ENCODE results near the gene IFT52.

Gene IFT52

DNA sequence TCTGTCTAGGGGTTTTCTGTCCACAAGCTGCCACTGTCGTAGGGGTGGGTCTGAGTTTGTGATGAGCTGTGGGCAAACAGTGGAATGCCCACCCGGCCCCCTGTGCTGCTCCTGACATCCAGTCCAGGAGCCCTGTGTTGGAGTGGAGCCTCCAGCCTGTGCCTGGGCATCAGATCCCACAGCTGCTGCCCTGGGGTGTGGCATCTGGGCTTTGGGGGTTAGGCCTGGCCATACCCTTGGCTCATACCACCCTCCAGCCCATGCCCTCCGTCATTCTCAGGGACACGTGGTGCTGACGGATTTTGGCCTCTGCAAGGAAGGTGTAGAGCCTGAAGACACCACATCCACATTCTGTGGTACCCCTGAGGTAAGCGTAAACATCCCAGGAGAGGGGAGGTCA, 19.0 kb upstream of the IFT52 start:
- no peak overlapping the region for H3K27ac ChIP-seq
- H3K4me2 ChIP-seq, result no peak overlapping the region
- H3K4me1 ChIP-seq (ENCODE audit: low read depth, poor library complexity, severe bottlenecking), result peaks cover 3% of the 10 kb centered on the region
- no peaks in the 10 kb centered on the region for H3K79me2 ChIP-seq (ENCODE audit: insufficient read depth, low read depth)
- H3K9ac ChIP-seq, result no peak overlapping the region
- no peaks in the 10 kb centered on the region for H3K27me3 ChIP-seq (ENCODE audit: insufficient read depth, low read depth)
- H2AFZ ChIP-seq (ENCODE audit: low read depth), result no peak overlapping the region
- H3K36me3 ChIP-seq (ENCODE audit: insufficient read depth), result no peaks in the 10 kb centered on the region
- no peak overlapping the region for H3K4me3 ChIP-seq (IDR thresholded peaks at IDR 0.05; ENCODE audit: insufficient read depth, low read depth, low read length)
- no peaks in the 10 kb centered on the region for H4K20me1 ChIP-seq (ENCODE audit: insufficient read depth)
- TF ChIP-seq CTCF (conservative IDR thresholded peaks at IDR 0.05; ENCODE audit: low read depth, low read length), result no peak

- no peaks in the 10 kb centered on the region for H4K20me1 ChIP-seq (ENCODE audit: insufficient read depth)
- no peaks in the 10 kb centered on the region for H3K79me2 ChIP-seq (ENCODE audit: insufficient read depth, low read depth)
- TF ChIP-seq CTCF (conservative IDR thresholded peaks at IDR 0.05; ENCODE audit: low read depth, low read length), result no peak
- H3K4me1 ChIP-seq (ENCODE audit: low read depth, poor library complexity, severe bottlenecking), result peaks cover 3% of the 10 kb centered on the region
- H3K36me3 ChIP-seq (ENCODE audit: insufficient read depth), result no peaks in the 10 kb centered on the region
- H3K27ac ChIP-seq, result no peak overlapping the region
- H3K4me3 ChIP-seq (IDR thresholded peaks at IDR 0.05; ENCODE audit: insufficient read depth, low read depth, low read length), result no peak overlapping the region
- no peak overlapping the region for H2AFZ ChIP-seq (ENCODE audit: low read depth)
- no peak overlapping the region for H3K4me2 ChIP-seq
- no peak overlapping the region for H3K9ac ChIP-seq
- H3K27me3 ChIP-seq (ENCODE audit: insufficient read depth, low read depth), result no peaks in the 10 kb centered on the region
These were observed 17.8 kb upstream of the IFT52 start for GRCh38 chr20:43572891-43573290.

DNA sequence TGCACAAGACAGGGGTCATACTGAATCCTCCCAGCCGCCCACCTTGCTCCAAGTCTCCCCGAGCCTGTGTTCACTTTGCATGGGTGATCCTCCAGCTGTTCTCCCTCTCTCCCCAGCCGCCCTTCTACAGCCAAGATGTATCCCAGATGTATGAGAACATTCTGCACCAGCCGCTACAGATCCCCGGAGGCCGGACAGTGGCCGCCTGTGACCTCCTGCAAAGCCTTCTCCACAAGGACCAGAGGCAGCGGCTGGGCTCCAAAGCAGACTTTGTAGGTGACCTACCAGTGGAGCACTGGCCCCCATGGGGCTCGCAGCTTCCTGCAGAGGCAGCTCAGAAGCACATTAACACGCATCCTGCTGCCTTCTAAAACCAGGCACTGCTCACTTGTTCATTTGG, 14.6 kb upstream of the IFT52 start:
- Histone ChIP-seq H3K79me2 (ENCODE audit: insufficient read depth, low read depth) (no peaks in the 10 kb centered on the region), H3K9ac (no peak overlapping the region), H4K20me1 (ENCODE audit: insufficient read depth) (no peaks in the 10 kb centered on the region), H3K4me2 (no peak overlapping the region), H3K27ac (no peak overlapping the region), H3K36me3 (ENCODE audit: insufficient read depth) (no peaks in the 10 kb centered on the region), H3K27me3 (ENCODE audit: insufficient read depth, low read depth) (no peaks in the 10 kb centered on the region), H2AFZ (ENCODE audit: low read depth) (no peak overlapping the region), H3K4me1 (ENCODE audit: low read depth, poor library complexity, severe bottlenecking) (peaks cover 14% of the 10 kb centered on the region), H3K4me3 (IDR thresholded peaks at IDR 0.05; ENCODE audit: insufficient read depth, low read depth, low read length) (no peak overlapping the region)
- TF ChIP-seq CTCF (conservative IDR thresholded peaks at IDR 0.05; ENCODE audit: low read depth, low read length), result no peak

GRCh38 chr20:43579861-43580793, 10.6 kb upstream of the IFT52 start:
- Histone ChIP-seq H3K4me3 (IDR thresholded peaks at IDR 0.05; ENCODE audit: insufficient read depth, low read depth, low read length) (no peak overlapping the region), H3K4me1 (ENCODE audit: low read depth, poor library complexity, severe bottlenecking) (peaks cover 34% of the 10 kb centered on the region), H3K27ac (no peak overlapping the region), H2AFZ (ENCODE audit: low read depth) (0 out of 2 replicates have a peak overlapping the region, but pooled peaks have one; percentile 3), H3K36me3 (ENCODE audit: insufficient read depth) (no peaks in the 10 kb centered on the region), H3K27me3 (ENCODE audit: insufficient read depth, low read depth) (no peaks in the 10 kb centered on the region), H3K79me2 (ENCODE audit: insufficient read depth, low read depth) (no peaks in the 10 kb centered on the region), H4K20me1 (ENCODE audit: insufficient read depth) (no peaks in the 10 kb centered on the region), H3K9ac (no peak overlapping the region), H3K4me2 (peak overlapping the region; percentile 11; the same call in 1 of the 2 replicates)
- TF ChIP-seq CTCF (conservative IDR thresholded peaks at IDR 0.05; ENCODE audit: low read depth, low read length), result no peak
